PC-9 (cell line): ENCODE results near the gene TRPV6.

ENCODE experiments used
- CTCF ChIP-seq: fragments of 200-600 bp; sonication (generic); conservative IDR thresholded peaks from 2 replicates; pipeline ENCODE4 v1.6.1; 2017; ENCODE audit warnings: mixed run types, antibody characterized with exemption, mild to moderate bottlenecking, moderate library complexity
- EZH2 ChIP-seq: fragments of 200-600 bp; sonication (generic); IDR thresholded peaks from 2 replicates; pipeline ENCODE4 v1.8.0; 2017; ENCODE audit warnings: antibody characterized with exemption, low read depth

DNA sequence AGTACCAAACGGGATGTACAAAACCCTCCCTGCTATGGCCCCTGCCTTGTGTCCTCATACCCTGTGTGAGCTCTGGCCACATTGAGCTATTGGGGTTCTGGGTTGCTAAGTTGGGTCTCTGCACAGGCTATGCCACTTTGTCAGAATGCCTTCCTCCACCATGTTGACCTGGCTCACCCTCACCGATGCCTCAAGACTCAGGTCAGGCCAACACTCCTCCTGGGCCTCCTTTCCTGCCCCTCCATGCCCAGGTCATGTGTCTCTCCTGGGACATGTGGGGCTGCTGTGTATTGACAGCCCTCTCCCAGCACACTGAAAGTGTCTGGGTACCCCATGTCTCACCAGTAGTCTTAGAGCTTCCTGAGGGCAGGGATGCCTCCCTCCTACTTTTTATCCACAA lies 33.4 kb upstream of the TRPV6 start:
- TF ChIP-seq CTCF, result no peak
- TF ChIP-seq EZH2, result no peak
